Right cardiac atrium (tissue), 5 donors: ENCODE results near the gene GEMIN5. TPM values are rescaled to one million over a fixed set of nuclear protein-coding genes. Genes with fewer than 3 reads are reported as not detected.

ENCODE experiments used
- ATAC-seq, 2 donors: fragments of 200-7000 bp; cut with Tn5 transposase; one replicate each; pipeline versions ENCODE4 v1.8.0 to v1.9.1; 2020; ENCODE audit warnings: moderate library complexity in 2 of 2, mild to moderate bottlenecking in 1 of 2
- DNase-seq, 3 donors: peaks; one replicate each; pipeline ENCODE4 v3.0.0-alpha.2; 2020
- H3K27ac ChIP-seq: one replicate; pipeline ENCODE4 v1.5.1; 2013; ENCODE audit warnings: mild to moderate bottlenecking, low read length, control low read depth, moderate library complexity
- H3K27me3 ChIP-seq: one replicate; pipeline ENCODE4 v1.6.1; 2013; ENCODE audit not compliant: control insufficient read depth, insufficient read depth
- H3K4me1 ChIP-seq: one replicate; pipeline ENCODE4 v1.6.1; 2013; ENCODE audit warnings: low read length; ENCODE audit not compliant: control insufficient read depth, insufficient read depth
- H3K4me3 ChIP-seq: one replicate; pipeline ENCODE4 v1.5.1; 2013; ENCODE audit warnings: low read length, control low read depth
- H3K9me3 ChIP-seq: one replicate; pipeline ENCODE4 v1.6.1; 2013; ENCODE audit warnings: low read length; ENCODE audit not compliant: control insufficient read depth
- WGBS: extraction: QIAGEN DNeasy Blood & Tissue Kit; methylation state at CpG from one replicate; pipeline ENCODE4 v1.1.7; 2013; 5-methylcytosine and 5-hydroxymethylcytosine counted together
- intact Hi-C, 4 donors: fragments of 100-400 bp; cut with DNase I; formaldehyde crosslinking; loops; one replicate each; pipeline versions ENCODE4 v1.11.0 to v1.14.0; 2022 to 2023
- polyA plus RNA-seq: library from polyadenylated mRNA; stranded (reverse); fragments of 200-250 nt; gene quantifications from one replicate; pipeline ENCODE4 v1.2.3, GENCODE V29; 2013
- total RNA-seq, 4 donors: library from RNA; stranded (reverse); fragmentation: NEBNext Ultra II Directional; extraction: Animal tissue kit (Norgen Biotek cat#: 25700); gene quantifications; one replicate each; pipeline ENCODE4 v1.2.1, GENCODE V29; 2021
- donor health status: healthy with polysubstance abuse.
- donor health status: DM: no; HTN: yes; CAD: no.
- donor health status: DM: no; HTN: no; CAD: no.
- donor health status: DM: no; HTN: yes; CAD: no; lungs with severe emphysema.
- donor health status: DM: yes; HTN: yes; CAD: no.

Gene GEMIN5
- total and polyA plus RNA-seq, 5 donors: 5.1 to 14.4 (median 13.7) TPM

DNA sequence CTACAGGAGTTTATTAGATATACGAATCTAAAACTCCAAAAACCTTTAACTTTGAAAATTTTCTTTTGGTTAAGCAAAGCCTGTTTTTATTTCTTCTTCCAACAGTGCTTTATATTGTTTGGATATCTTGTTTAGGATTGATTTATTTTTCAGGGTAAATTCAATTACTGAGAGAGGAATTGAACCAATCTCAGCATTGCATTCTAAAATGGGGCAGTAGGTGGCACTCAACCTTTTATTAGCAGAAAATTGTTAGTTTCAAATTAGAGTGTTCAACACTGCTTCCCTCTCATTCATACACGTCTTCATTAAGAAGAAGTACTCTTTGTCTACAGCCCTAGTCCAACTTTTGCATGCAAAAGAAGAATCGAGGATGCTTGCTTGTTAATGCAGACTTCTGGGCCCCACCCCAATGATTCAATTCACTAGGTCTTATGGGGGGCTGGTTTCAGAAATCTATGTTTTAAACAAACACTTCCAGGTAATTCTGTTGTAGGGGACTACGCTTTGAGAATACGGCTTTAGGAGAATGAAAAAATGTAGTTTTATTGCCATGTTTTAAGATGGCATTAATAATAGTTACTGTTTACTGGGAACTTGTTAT, 29.5 kb upstream of the GEMIN5 start:
- Histone ChIP-seq H3K27ac (no peak overlapping the region), H3K4me1 (peaks cover 3% of the 10 kb centered on the region), H3K27me3 (no peaks in the 10 kb centered on the region), H3K9me3 (no peaks in the 10 kb centered on the region), H3K4me3 (peak overlapping the region; percentile 40)
- 65% methylated on average over 5 of the region's 5 CpGs for WGBS
- intact Hi-C loops: no loop called here
- ATAC-seq (no peak), DNase-seq (no peak)

DNA sequence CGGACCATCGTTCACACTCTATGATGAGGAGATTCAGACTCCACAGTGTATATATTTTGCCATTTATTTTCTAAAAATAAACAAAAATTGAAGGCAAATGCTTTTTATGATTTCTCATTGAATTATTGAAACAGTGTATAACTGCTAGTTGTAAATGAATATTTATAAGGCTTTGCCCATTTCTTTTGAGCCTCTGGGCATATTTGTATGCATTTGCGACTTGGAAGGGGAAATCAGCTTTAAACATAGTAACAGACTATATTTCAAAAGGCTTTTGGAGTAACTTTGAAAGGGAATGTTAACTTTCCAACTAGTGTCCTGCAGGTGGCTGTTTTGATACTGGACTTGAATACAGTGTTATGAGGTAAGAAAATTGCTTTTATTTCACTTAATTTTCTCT, 28.9 kb upstream of the GEMIN5 start:
- no peaks in the 10 kb centered on the region for H3K27me3 ChIP-seq
- DNase-seq: no peak
- H3K4me3 ChIP-seq: peak overlapping the region; percentile 40
- H3K9me3 ChIP-seq: no peaks in the 10 kb centered on the region
- intact Hi-C loops: no loop called here
- H3K27ac ChIP-seq: peak overlapping the region; percentile 42
- peaks cover 3% of the 10 kb centered on the region for H3K4me1 ChIP-seq
- ATAC-seq: no peak
- WGBS: 78% methylated on average over 3 of the region's 3 CpGs

DNA sequence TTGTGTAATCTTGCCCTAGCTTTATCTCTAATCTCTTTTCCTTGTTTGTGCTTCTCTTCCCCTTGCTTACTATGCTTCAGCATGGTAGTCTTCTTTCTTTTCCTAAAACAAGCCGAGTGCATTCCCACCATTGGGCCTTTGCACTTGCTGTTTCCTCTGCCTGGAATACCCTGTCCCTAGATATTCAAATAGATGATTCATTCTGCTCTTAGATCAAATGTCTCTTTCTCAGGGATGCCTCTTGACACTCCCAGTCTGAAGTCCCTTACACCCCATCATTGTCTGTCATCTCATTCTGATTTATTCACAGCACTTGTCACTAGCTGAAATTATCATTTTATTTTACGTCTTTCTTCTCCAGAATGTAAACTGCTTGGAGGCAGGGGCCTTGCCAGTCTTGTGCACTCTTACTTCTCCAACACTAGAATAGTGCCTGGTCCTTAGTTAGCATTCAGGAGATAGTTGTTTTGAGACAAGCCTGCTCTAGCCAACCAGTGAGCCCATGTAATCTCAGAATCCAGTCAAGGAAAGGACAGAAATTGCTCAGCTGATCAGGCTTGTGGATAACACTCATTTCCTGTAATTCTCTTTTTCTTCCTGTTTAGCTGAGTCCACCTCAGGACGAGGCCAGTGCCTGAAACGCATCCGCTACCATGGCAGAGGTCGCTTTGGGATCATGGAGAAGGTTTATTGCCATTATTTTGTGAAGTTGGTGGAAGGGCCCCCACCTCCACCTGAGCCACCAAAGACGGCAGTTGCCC, 28.2 kb upstream of the GEMIN5 start:
- ATAC-seq (peak; percentile 31 to 92), DNase-seq (peak in 1 of 3 donors; percentile 55)
- Histone ChIP-seq H3K4me1 (peaks cover 3% of the 10 kb centered on the region), H3K9me3 (no peaks in the 10 kb centered on the region), H3K4me3 (peak overlapping the region; percentile 40), H3K27ac (peak overlapping the region; percentile 62), H3K27me3 (no peaks in the 10 kb centered on the region)
- intact Hi-C loops: no loop called here
- WGBS: 75% methylated on average over 7 of the region's 7 CpGs

DNA sequence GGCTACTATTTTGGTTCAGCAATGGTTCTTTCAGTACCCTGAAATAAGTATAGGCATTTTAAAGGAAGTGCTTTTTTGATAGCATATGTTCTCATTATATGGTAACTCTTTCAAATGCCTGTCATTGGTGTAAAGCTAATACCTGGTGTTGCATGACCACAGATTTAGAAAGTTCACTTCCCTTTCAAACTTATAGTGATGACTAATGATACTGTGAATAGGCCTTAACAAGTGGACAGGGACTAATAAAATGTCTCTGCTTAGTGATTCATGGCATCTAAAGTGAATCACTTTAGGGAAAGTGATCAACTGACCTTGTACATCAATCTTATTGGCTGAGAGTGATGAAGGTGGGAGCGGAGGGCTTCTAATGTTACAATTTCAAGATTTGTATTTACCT, 24.5 kb upstream of the GEMIN5 start:
- ATAC-seq (no peak), DNase-seq (no peak)
- Histone ChIP-seq H3K9me3 (no peaks in the 10 kb centered on the region), H3K27me3 (no peaks in the 10 kb centered on the region), H3K4me1 (peaks cover 3% of the 10 kb centered on the region), H3K4me3 (no peak overlapping the region), H3K27ac (no peak overlapping the region)
- intact Hi-C loops: no loop called here
- 100% methylated on average over 1 of the region's 1 CpG for WGBS

DNA sequence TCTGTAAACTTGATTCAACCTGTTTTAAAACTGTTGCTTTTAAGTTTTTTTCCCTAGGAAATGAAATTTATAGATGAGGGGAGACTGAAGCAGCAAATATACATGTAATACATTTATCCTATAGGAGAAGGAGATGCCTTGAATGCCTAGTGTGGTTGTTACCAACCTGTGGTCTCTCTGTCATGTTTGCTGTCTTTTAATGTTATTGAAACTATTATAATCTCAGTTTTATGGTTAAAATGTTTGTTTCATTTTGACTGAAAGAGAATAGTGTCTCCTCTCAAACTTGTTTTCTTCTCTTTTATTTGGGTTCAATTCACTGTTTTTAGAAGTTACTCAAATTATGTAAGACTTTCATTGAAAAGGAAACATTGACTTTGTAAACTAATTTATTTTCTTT, 18.7 kb upstream of the GEMIN5 start:
- no peak for DNase-seq
- no peak overlapping the region for H3K4me3 ChIP-seq
- no peaks in the 10 kb centered on the region for H3K27me3 ChIP-seq
- H3K4me1 ChIP-seq: no peaks in the 10 kb centered on the region
- intact Hi-C loops: no loop called here
- H3K9me3 ChIP-seq: no peaks in the 10 kb centered on the region
- H3K27ac ChIP-seq: no peak overlapping the region
- no peak for ATAC-seq

DNA sequence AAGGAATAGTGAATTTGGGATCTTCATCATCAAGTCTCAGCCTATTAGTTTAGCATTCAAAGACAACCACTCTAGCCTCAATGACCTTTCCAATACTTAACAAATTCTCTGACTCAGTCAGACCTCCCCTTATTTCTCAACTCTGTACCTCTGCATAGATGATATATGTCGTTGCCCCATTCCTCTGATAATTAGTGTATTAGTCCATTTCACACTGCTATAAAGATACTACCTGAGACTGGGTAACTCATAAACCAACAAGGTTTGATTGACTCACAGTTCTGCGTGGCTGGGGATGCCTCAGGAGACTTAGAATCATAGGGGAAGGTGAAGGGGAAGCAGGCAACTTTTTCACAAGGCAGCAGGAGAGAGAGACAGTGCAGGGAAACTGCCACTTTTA, 11.8 kb upstream of the GEMIN5 start:
- no peaks in the 10 kb centered on the region for H3K4me1 ChIP-seq
- no peaks in the 10 kb centered on the region for H3K27me3 ChIP-seq
- H3K27ac ChIP-seq: no peak overlapping the region
- WGBS: 80% methylated on average over 2 of the region's 2 CpGs
- ATAC-seq (no peak), DNase-seq (no peak)
- no peak overlapping the region for H3K4me3 ChIP-seq
- H3K9me3 ChIP-seq: no peaks in the 10 kb centered on the region
- intact Hi-C loops: no loop called here

DNA sequence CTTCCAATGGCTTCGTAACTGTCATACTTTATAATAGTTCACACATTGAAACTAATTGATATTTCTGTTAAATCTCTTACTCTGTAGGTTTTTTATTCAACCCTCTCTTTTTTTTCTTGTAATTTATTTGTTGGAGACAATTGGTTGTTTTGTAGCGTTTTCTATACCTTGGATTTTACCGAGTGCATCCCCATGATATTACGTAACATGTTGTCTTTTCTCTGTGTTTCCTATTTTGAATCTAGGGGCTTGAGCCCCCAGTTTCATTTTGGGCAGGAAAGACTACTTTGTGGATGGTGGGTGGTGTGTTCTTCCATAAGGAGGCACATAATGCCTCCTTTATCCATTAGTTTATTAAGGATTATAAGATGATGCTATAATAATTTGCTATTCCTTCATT, 10.3 kb upstream of the GEMIN5 start:
- WGBS: 95% methylated on average over 4 of the region's 4 CpGs
- DNase-seq (no peak), ATAC-seq (no peak)
- intact Hi-C loops: no loop called here
- no peak overlapping the region for H3K4me3 ChIP-seq
- H3K4me1 ChIP-seq: no peaks in the 10 kb centered on the region
- H3K27ac ChIP-seq: no peak overlapping the region
- H3K9me3 ChIP-seq: no peaks in the 10 kb centered on the region
- no peaks in the 10 kb centered on the region for H3K27me3 ChIP-seq

DNA sequence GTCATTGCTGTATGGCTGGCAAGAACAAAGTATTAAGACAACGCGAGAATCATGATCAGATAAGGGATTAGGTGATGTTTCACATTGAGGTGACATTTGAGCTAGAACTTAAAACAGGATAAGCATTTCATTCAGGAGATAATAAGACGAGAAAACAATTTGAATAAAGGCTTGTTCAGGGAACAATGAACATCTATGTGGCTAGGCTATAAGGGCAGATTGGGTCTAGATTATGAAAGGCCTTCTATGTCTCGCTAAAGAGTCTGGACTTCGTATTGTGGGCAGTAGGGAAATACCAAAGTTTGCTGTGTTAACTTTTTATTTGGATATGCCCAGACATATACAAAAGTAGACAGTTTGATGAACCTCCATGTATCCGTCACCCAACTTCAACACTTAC, 9.8 kb upstream of the GEMIN5 start:
- Histone ChIP-seq H3K4me1 (no peaks in the 10 kb centered on the region), H3K27me3 (no peaks in the 10 kb centered on the region), H3K27ac (no peak overlapping the region), H3K9me3 (no peaks in the 10 kb centered on the region), H3K4me3 (no peak overlapping the region)
- no peak for ATAC-seq
- intact Hi-C loops: no loop called here
- WGBS: 77% methylated on average over 6 of the region's 6 CpGs
- no peak for DNase-seq

DNA sequence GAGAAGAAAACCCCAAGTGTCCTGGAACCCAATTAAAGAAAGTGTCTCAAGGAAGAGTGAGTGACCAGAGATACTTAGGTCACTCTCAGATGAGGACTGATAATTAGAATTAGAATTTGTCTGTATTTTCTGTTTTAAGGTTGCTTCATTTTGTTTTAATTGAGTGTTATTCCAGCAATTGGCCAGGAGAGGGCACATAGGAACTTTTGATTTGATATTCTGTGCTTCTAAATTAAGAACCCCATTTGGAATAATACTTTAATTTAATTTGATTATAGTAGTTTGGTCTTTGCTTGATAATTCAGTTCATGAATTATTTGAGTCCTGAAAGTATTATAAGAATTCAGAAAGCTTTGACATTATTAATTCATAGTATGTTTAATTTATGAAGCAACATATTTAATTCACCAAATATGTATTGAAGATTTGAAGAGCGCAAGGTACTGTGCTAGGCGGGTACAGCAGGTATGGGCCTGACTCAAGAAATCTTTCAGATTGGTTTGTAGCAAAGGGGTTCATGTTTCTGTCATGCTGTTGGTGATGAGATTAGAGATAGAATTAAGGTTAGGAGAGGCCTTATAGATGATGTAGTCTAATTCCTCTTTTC, 7.8 kb upstream of the GEMIN5 start:
- no peaks in the 10 kb centered on the region for H3K9me3 ChIP-seq
- ATAC-seq (no peak), DNase-seq (no peak)
- no peaks in the 10 kb centered on the region for H3K27me3 ChIP-seq
- intact Hi-C loops: no loop called here
- no peaks in the 10 kb centered on the region for H3K4me1 ChIP-seq
- no peak overlapping the region for H3K4me3 ChIP-seq
- WGBS: 97% methylated on average over 2 of the region's 2 CpGs
- no peak overlapping the region for H3K27ac ChIP-seq

DNA sequence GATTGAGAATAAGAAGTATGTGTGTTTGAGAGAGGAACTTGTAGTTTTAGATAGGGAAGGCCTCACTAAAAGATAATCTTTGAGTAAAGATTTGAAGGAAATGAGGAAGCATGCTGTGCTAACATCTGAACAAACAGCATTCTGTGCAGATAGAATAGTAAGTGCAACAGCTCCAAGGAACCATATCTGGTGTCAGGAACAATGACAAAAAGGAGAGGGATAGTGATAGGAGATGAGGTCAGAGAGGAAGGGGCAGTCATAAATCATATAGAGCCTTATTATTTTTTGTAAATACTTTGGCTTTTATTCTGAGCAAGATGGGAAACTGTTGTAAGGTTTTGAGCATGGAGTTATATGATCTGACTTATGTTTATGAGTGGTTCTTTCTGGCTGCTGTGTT, 6.7 kb upstream of the GEMIN5 start:
- H3K9me3 ChIP-seq: no peaks in the 10 kb centered on the region
- no peak overlapping the region for H3K27ac ChIP-seq
- H3K4me3 ChIP-seq: no peak overlapping the region
- no peaks in the 10 kb centered on the region for H3K27me3 ChIP-seq
- H3K4me1 ChIP-seq: no peaks in the 10 kb centered on the region
- DNase-seq: no peak
- ATAC-seq: no peak
- intact Hi-C loops: no loop called here

DNA sequence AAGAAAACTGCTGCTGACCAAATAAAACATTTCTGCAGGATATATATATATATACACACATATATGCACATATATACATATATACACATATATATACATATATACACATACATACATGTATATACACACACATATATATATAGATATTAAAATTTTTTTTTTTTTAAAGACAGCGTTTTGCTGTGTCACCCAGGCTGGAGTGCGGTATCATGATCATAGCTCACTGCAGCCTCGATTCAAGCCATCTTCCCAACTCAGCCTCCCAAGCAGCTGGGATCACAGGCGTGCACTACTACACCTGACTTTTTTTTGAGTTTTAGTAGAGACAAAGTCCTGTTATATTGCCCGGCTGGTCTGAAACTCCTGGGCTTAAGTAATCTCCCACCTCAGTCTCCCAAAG, 5.5 kb upstream of the GEMIN5 start:
- 87% methylated on average over 5 of the region's 5 CpGs for whole genome bisulfite sequencing
- intact Hi-C loops: no loop called here
- DNase-seq (no peak), ATAC-seq (no peak)
- Histone ChIP-seq H3K9me3 (no peaks in the 10 kb centered on the region), H3K27me3 (no peaks in the 10 kb centered on the region), H3K4me1 (no peaks in the 10 kb centered on the region), H3K4me3 (no peak overlapping the region), H3K27ac (no peak overlapping the region)
